GM21390 (cell line): Measurements from ENCODE around the gene TRIP11.

Source experiments
- ATAC-seq: cut with Tn5 transposase; IDR thresholded peaks from one replicate; pipeline ENCODE4 v1.9.1; 2021; ENCODE audit not compliant: unreplicated experiment

The TRIP11 gene

GRCh38 chr14:91961297-91962220 is 78.3 kb downstream of the TRIP11 start:
- ATAC-seq: no peak

GRCh38 chr14:91957876-91958313 is 82.0 kb downstream of the TRIP11 start:
- no peak for ATAC-seq

- no peak for ATAC-seq
Observed at GRCh38 chr14:91956616-91957015, 83.2 kb downstream of the TRIP11 start.

GRCh38 chr14:91955168-91955567 is 84.7 kb downstream of the TRIP11 start:
- ATAC-seq: no peak

GRCh38 chr14:91953170-91953985 is 86.5 kb downstream of the TRIP11 start:
- no peak for ATAC-seq

GRCh38 chr14:91947475-91948184 is 92.2 kb downstream of the TRIP11 start, which contains the start of gene FBLN5:
Gene FBLN5, minus strand, starts transcription at chr14:91947694. Its CDS starts 465 bp downstream, at chr14:91947229.
- ATAC-seq: no peak

GRCh38 chr14:91946622-91947474 is 93.0 kb downstream of the TRIP11 start:
- ATAC-seq: no peak

- no peak for ATAC-seq
Observed at GRCh38 chr14:91945751-91946621, 93.9 kb downstream of the TRIP11 start.

GRCh38 chr14:91942946-91943345 is 96.9 kb downstream of the TRIP11 start:
- no peak for ATAC-seq

- ATAC-seq: no peak
Observed at GRCh38 chr14:91942128-91942527, 97.7 kb downstream of the TRIP11 start.

GRCh38 chr14:91940209-91940608 is 99.7 kb downstream of the TRIP11 start:
- no peak for ATAC-seq

GRCh38 chr14:91935586-91935985 is 104.3 kb downstream of the TRIP11 start:
- no peak for ATAC-seq

GRCh38 chr14:91934554-91935285 is 105.1 kb downstream of the TRIP11 start:
- ATAC-seq: no peak

- ATAC-seq: no peak
Observed at GRCh38 chr14:91931478-91932088, 108.3 kb downstream of the TRIP11 start.

GRCh38 chr14:91929700-91930099 is 110.2 kb downstream of the TRIP11 start:
- no peak for ATAC-seq

GRCh38 chr14:91927800-91928199 is 112.1 kb downstream of the TRIP11 start:
- no peak for ATAC-seq

GRCh38 chr14:91927191-91927590 is 112.7 kb downstream of the TRIP11 start:
- no peak for ATAC-seq
